Measurements from ENCODE around the gene PRKCI. TPM values are rescaled to one million over a fixed set of nuclear protein-coding genes. Genes with fewer than 3 reads are reported as not detected.

Gene PRKCI
- total RNA-seq, 1 donor: 69.1 TPM

DNA sequence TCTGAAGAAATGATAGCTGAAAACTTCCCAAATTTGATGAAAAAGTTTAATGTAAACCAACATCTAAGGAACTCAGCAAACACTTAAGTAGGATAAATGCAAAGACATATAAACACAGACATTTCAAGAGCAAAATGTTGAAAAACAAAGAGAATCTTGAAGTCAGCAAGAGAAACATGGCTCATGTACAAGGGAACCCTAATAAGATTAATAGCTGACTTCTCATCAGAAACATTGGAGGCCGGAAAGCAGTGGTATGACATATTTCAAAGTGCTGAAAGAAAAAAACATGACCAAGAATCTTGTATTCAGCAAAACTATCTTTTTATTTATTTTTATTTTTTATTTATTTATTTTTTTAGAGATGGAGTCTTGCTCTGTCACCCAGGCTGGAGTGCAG, 10.6 kb upstream of the PRKCI start:
- Histone ChIP-seq H3K4me1 (ENCODE audit: insufficient read depth, low read length) (no peaks in the 10 kb centered on the region), H3K9me3 (ENCODE audit: low read depth, low read length) (no peaks in the 10 kb centered on the region), H3K36me3 (ENCODE audit: insufficient read depth, low read length) (no peaks in the 10 kb centered on the region), H3K4me2 (ENCODE audit: insufficient read depth, low read length) (no peak overlapping the region), H3K79me2 (ENCODE audit: insufficient read depth, low read length) (no peaks in the 10 kb centered on the region), H3K27ac (ENCODE audit: low read depth, low read length) (no peak overlapping the region), H4K20me1 (ENCODE audit: insufficient read depth, low read length) (no peaks in the 10 kb centered on the region), H2AFZ (ENCODE audit: low read length) (no peak overlapping the region), H3K27me3 (ENCODE audit: insufficient read depth, low read length) (no peaks in the 10 kb centered on the region), H3K4me3 (ENCODE audit: insufficient read depth, low read length) (no peak overlapping the region)
- peak; percentile 58 for DNase-seq (ENCODE audit: insufficient read length, low spot score, missing footprints)
- TF ChIP-seq, protein P1, sequence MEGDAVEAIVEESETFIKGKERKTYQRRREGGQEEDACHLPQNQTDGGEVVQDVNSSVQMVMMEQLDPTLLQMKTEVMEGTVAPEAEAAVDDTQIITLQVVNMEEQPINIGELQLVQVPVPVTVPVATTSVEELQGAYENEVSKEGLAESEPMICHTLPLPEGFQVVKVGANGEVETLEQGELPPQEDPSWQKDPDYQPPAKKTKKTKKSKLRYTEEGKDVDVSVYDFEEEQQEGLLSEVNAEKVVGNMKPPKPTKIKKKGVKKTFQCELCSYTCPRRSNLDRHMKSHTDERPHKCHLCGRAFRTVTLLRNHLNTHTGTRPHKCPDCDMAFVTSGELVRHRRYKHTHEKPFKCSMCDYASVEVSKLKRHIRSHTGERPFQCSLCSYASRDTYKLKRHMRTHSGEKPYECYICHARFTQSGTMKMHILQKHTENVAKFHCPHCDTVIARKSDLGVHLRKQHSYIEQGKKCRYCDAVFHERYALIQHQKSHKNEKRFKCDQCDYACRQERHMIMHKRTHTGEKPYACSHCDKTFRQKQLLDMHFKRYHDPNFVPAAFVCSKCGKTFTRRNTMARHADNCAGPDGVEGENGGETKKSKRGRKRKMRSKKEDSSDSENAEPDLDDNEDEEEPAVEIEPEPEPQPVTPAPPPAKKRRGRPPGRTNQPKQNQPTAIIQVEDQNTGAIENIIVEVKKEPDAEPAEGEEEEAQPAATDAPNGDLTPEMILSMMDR (IDR thresholded peaks at IDR 0.05; ENCODE audit: extremely low read depth, low read depth, low read length): no peak

DNA sequence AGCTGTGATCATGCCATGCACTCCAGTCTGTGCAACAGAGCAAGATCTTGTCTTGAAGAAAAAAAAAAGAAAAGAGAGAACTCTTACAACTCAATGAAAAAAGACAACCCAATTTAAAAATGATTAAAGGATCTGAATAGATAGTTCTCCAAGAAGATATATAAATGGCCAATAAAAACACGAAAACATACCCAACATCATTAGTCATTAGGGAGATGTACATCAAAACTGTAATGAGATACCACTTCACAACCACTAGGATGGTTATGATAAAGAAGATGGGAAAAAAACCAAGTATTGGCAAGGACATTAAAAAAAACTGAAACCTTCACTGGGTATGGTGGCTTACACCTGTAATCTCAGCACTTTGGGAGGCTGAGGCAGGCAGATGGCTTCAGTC, 2.4 kb upstream of the PRKCI start:
- peaks cover 25% of the 10 kb centered on the region for H3K79me2 ChIP-seq (ENCODE audit: insufficient read depth, low read length)
- no peak overlapping the region for H2AFZ ChIP-seq (ENCODE audit: low read length)
- H3K4me1 ChIP-seq (ENCODE audit: insufficient read depth, low read length): peaks cover 3% of the 10 kb centered on the region
- H3K4me2 ChIP-seq (ENCODE audit: insufficient read depth, low read length): no peak overlapping the region
- H3K4me3 ChIP-seq (ENCODE audit: insufficient read depth, low read length): no peak overlapping the region
- H3K27me3 ChIP-seq (ENCODE audit: insufficient read depth, low read length): no peaks in the 10 kb centered on the region
- H3K9me3 ChIP-seq (ENCODE audit: low read depth, low read length): no peaks in the 10 kb centered on the region
- peaks cover 2% of the 10 kb centered on the region for H4K20me1 ChIP-seq (ENCODE audit: insufficient read depth, low read length)
- TF ChIP-seq, protein P1 (IDR thresholded peaks at IDR 0.05; ENCODE audit: extremely low read depth, low read depth, low read length): no peak
- no peak for DNase-seq (ENCODE audit: insufficient read length, low spot score, missing footprints)
- no peak overlapping the region for H3K27ac ChIP-seq (ENCODE audit: low read depth, low read length)
- H3K36me3 ChIP-seq (ENCODE audit: insufficient read depth, low read length): no peaks in the 10 kb centered on the region

DNA sequence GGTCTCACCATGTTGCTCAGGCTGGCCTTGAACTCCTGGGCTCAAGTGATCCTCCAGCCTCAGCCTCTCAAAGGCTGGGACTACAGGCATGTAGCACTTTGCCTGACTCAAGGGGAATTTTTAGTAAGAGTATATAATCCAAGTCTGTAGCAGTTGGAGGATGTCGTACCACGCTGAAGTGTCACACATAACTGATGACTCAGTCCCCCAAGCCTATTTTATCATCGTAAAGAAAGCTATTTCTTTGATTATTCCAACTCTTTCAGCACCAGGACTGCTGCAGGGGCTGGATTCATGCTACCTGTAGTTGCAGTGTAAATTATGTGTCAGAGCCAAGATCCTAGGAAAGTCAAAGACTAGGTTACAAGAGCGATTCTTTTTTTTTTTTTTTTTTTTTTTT, 1.4 kb upstream of the PRKCI start:
- DNase-seq (ENCODE audit: insufficient read length, low spot score, missing footprints): no peak
- Histone ChIP-seq H3K27ac (ENCODE audit: low read depth, low read length) (no peak overlapping the region), H3K27me3 (ENCODE audit: insufficient read depth, low read length) (no peaks in the 10 kb centered on the region), H2AFZ (ENCODE audit: low read length) (no peak overlapping the region), H3K4me2 (ENCODE audit: insufficient read depth, low read length) (no peak overlapping the region), H4K20me1 (ENCODE audit: insufficient read depth, low read length) (peaks cover 2% of the 10 kb centered on the region), H3K4me3 (ENCODE audit: insufficient read depth, low read length) (no peak overlapping the region), H3K9me3 (ENCODE audit: low read depth, low read length) (no peaks in the 10 kb centered on the region), H3K79me2 (ENCODE audit: insufficient read depth, low read length) (peaks cover 32% of the 10 kb centered on the region), H3K4me1 (ENCODE audit: insufficient read depth, low read length) (peaks cover 3% of the 10 kb centered on the region), H3K36me3 (ENCODE audit: insufficient read depth, low read length) (no peaks in the 10 kb centered on the region)
- TF ChIP-seq, protein P1 (IDR thresholded peaks at IDR 0.05; ENCODE audit: extremely low read depth, low read depth, low read length): no peak

DNA sequence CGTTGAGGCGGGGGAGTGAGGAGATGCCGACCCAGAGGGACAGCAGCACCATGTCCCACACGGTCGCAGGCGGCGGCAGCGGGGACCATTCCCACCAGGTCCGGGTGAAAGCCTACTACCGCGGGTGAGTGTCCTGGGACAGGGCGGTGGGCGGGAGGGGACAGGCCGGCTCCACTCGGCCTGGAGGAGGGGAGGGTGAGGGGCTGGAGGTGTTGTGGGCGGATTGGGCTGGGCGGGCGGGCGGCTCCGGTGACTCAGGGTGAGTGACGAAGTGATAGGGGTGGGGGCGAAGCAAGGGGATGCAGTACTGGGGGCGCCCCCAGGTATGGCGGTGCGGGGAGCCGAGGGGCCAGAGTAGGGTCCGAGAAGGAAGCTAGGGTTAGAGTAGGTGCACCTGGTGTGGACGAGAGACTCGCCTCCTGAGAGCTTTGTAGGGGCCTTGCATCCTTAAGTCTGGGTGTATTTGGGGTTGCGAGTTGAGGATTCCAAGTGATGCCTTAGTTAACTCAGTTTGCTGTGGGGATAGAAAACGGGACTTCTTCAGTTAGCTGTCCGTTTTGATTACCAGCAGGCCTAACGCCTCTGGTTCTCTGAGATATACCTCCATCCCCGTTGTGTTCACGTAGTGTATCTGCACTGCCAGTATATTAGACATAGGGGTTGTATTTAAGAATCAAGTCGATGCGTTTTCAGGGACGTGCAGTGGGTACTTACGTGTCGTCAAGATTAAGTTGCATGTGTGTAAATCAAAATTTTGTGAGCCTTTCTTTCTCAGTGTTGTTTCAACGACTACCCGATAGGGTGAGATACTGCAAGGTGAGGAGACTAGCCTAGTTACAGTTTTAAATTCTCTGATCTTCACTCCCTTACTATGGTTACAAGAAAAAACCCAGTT, 670 bp downstream of the PRKCI start:
- Histone ChIP-seq H3K4me3 (ENCODE audit: insufficient read depth, low read length) (peak overlapping the region; percentile 88), H2AFZ (ENCODE audit: low read length) (peak overlapping the region; percentile 86), H3K27ac (ENCODE audit: low read depth, low read length) (peak overlapping the region; percentile 100), H3K9me3 (ENCODE audit: low read depth, low read length) (no peaks in the 10 kb centered on the region), H3K4me1 (ENCODE audit: insufficient read depth, low read length) (peaks cover 23% of the 10 kb centered on the region), H3K79me2 (ENCODE audit: insufficient read depth, low read length) (peaks cover 44% of the 10 kb centered on the region), H3K27me3 (ENCODE audit: insufficient read depth, low read length) (no peaks in the 10 kb centered on the region), H4K20me1 (ENCODE audit: insufficient read depth, low read length) (peaks cover 13% of the 10 kb centered on the region), H3K4me2 (ENCODE audit: insufficient read depth, low read length) (peak overlapping the region; percentile 95), H3K36me3 (ENCODE audit: insufficient read depth, low read length) (no peaks in the 10 kb centered on the region)
- DNase-seq (ENCODE audit: insufficient read length, low spot score, missing footprints): peak; percentile 85
- TF ChIP-seq, protein P1 (IDR thresholded peaks at IDR 0.05; ENCODE audit: extremely low read depth, low read depth, low read length): no peak
